PFSK-1 (cell line): ENCODE results near the gene LEFTY2.

ENCODE experiments used
- FOXP2 ChIP-seq: optimal IDR thresholded peaks from 2 replicates; pipeline ENCODE3; 2011; ENCODE audit warnings: borderline replicate concordance, control low read depth, inconsistent platforms; ENCODE audit not compliant: insufficient read depth; ENCODE audit errors: extremely low read length, extremely low read depth
- POLR2AphosphoS5 ChIP-seq: IDR thresholded peaks from 2 replicates; pipeline ENCODE4 v1.6.1; 2012; ENCODE audit warnings: low read depth, mild to moderate bottlenecking, control low read depth, low read length, moderate library complexity
- REST ChIP-seq, 2 experiments: IDR thresholded peaks; 2 replicates each; pipeline versions ENCODE4 v1.6.1 to v1.8.0; 2011 to 2012; ENCODE audit warnings: low read depth in 2 of 2, low read length in 2 of 2, control low read depth in 1 of 2, inconsistent platforms in 1 of 2, mild to moderate bottlenecking in 1 of 2, moderate library complexity in 1 of 2; ENCODE audit not compliant: insufficient read depth in 1 of 2
- SIN3A ChIP-seq: IDR thresholded peaks from 2 replicates; pipeline ENCODE4 v1.6.1; 2012; ENCODE audit warnings: mild to moderate bottlenecking, low read length, moderate library complexity, borderline replicate concordance; ENCODE audit not compliant: insufficient read depth
- TAF1 ChIP-seq: IDR thresholded peaks from 2 replicates; pipeline ENCODE4 v1.6.1; 2012; ENCODE audit warnings: low read length, control low read depth, borderline replicate concordance; ENCODE audit not compliant: insufficient read depth

The LEFTY2 gene

GRCh38 chr1:225915538-225915991, 25.5 kb downstream of the LEFTY2 start:
- TF ChIP-seq TAF1 (no peak), FOXP2 (no peak), REST (IDR thresholded peaks at IDR 0.05; ENCODE audit: insufficient read depth in 1 of 2, low read depth in 2 of 2, low read length in 2 of 2) (no peak), POLR2AphosphoS5 (no peak), SIN3A (no peak)

GRCh38 chr1:225914947-225915346, 26.1 kb downstream of the LEFTY2 start:
- TF ChIP-seq REST (IDR thresholded peaks at IDR 0.05; ENCODE audit: insufficient read depth in 1 of 2, low read depth in 2 of 2, low read length in 2 of 2) (no peak), POLR2AphosphoS5 (no peak), FOXP2 (no peak), TAF1 (no peak)

GRCh38 chr1:225914391-225914790, 26.6 kb downstream of the LEFTY2 start:
- no peak for TF ChIP-seq FOXP2
- no peak for TF ChIP-seq POLR2AphosphoS5
- TF ChIP-seq REST (IDR thresholded peaks at IDR 0.05; ENCODE audit: insufficient read depth in 1 of 2, low read depth in 2 of 2, low read length in 2 of 2): no peak
- TF ChIP-seq SIN3A: no peak
- no peak for TF ChIP-seq TAF1

GRCh38 chr1:225911191-225912130, 29.6 kb downstream of the LEFTY2 start:
- TF ChIP-seq REST (IDR thresholded peaks at IDR 0.05; ENCODE audit: insufficient read depth in 1 of 2, low read depth in 2 of 2, low read length in 2 of 2): no peak
- TF ChIP-seq SIN3A: no peak
- no peak for TF ChIP-seq FOXP2

- TF ChIP-seq FOXP2: no peak
- TF ChIP-seq TAF1: no peak
- no peak for TF ChIP-seq POLR2AphosphoS5
- TF ChIP-seq REST (IDR thresholded peaks at IDR 0.05; ENCODE audit: insufficient read depth in 1 of 2, low read depth in 2 of 2, low read length in 2 of 2): no peak
- TF ChIP-seq SIN3A: no peak
These were observed 31.5 kb downstream of the LEFTY2 start for GRCh38 chr1:225909477-225909876.
